ENCODE results near the gene LARP1.
A peak's percentile ranks its signal among the peaks of the same experiment; 100 is the strongest.
"Not testable (repeated sequence)": the region's sequence is repeated elsewhere in the genome, so short reads cannot be mapped to it uniquely, and the experiment has no call there.

The LARP1 gene

GRCh38 chr5:154734370-154735248 lies 20.6 kb upstream of the LARP1 start:
- no peak for DNase-seq

- not testable (repeated sequence) for DNase-seq
Observed at GRCh38 chr5:154735362-154735761, 19.8 kb upstream of the LARP1 start.

GRCh38 chr5:154736372-154736771 lies 18.8 kb upstream of the LARP1 start:
- DNase-seq: not testable (repeated sequence)

GRCh38 chr5:154737667-154738320 lies 17.4 kb upstream of the LARP1 start:
- no peak for DNase-seq

GRCh38 chr5:154740483-154740882 lies 14.7 kb upstream of the LARP1 start:
- DNase-seq: peak in 29 of 56 donors; percentile 2 to 56 (median 31)

GRCh38 chr5:154740957-154741356 lies 14.2 kb upstream of the LARP1 start:
- DNase-seq: peak in 36 of 56 donors; percentile 2 to 62 (median 23)

- DNase-seq: no peak
Observed at GRCh38 chr5:154741415-154741814, 13.8 kb upstream of the LARP1 start.

- DNase-seq: no peak
Observed at GRCh38 chr5:154743812-154744211, 11.4 kb upstream of the LARP1 start.

GRCh38 chr5:154745349-154745748 lies 9.8 kb upstream of the LARP1 start:
- DNase-seq: no peak

GRCh38 chr5:154749491-154749890 lies 5.7 kb upstream of the LARP1 start:
- no peak for DNase-seq

- DNase-seq: not testable (repeated sequence)
Observed at GRCh38 chr5:154750641-154751040, 4.5 kb upstream of the LARP1 start.

GRCh38 chr5:154751854-154752253 lies 3.3 kb upstream of the LARP1 start:
- no peak for DNase-seq

GRCh38 chr5:154753792-154754191 lies 1.4 kb upstream of the LARP1 start:
- DNase-seq: peak in 3 of 56 donors; percentile 17 to 22 (median 18)

GRCh38 chr5:154754460-154755360 lies 467 bp upstream of the LARP1 start:
- DNase-seq: peak; percentile 56 to 99 (median 97)

GRCh38 chr5:154756009-154756867 lies 1.1 kb downstream of the LARP1 start:
- peak in 18 of 56 donors; percentile 11 to 57 (median 42) for DNase-seq

GRCh38 chr5:154756868-154757813 lies 2.0 kb downstream of the LARP1 start:
- DNase-seq: peak in 47 of 56 donors; percentile 12 to 76 (median 53)

GRCh38 chr5:154757814-154758406 lies 2.7 kb downstream of the LARP1 start:
- no peak for DNase-seq

- no peak for DNase-seq
Observed at GRCh38 chr5:154758493-154758892, 3.3 kb downstream of the LARP1 start.

- DNase-seq: no peak
Observed at GRCh38 chr5:154758977-154759376, 3.8 kb downstream of the LARP1 start.

Data from amygdala (tissue), 56 donors.